GM18519 (cell line): ENCODE results near the gene DNM2.

Source experiments
- ATAC-seq: cut with Tn5 transposase; IDR thresholded peaks from one replicate; pipeline ENCODE4 v1.9.1; 2021; ENCODE audit warnings: mild to moderate bottlenecking, moderate library complexity; ENCODE audit not compliant: unreplicated experiment, low FRiP score

DNM2 gene

GRCh38 chr19:10688545-10689280 lies 29.2 kb upstream of the DNM2 start:
- ATAC-seq, result no peak

DNA sequence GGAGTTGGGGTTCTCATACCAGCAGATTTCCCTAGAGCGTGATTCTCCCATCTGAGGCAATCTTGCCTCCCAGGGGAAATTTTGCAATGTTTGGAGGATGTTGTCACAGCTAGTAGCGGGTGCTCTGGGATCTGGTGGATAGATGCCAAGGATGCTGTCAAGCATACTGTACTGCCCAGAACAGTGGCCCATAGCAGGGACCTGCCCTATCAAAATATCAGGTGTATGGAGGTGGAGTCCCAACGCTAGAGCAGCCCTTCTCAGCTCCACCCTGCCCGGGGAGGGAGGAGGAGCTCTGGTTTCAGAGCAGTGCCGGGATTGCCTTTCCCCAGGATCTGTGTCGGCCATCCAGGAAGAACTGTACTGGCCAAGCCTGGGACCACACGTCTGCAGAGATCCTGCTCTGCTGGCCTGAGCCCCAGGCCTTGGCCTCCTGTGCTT lies 27.5 kb upstream of the DNM2 start:
- no peak for ATAC-seq

- ATAC-seq, result no peak
These were observed 26.5 kb upstream of the DNM2 start for GRCh38 chr19:10691178-10691881.

- no peak for ATAC-seq
These were observed 26.0 kb upstream of the DNM2 start for GRCh38 chr19:10691883-10692282.

DNA sequence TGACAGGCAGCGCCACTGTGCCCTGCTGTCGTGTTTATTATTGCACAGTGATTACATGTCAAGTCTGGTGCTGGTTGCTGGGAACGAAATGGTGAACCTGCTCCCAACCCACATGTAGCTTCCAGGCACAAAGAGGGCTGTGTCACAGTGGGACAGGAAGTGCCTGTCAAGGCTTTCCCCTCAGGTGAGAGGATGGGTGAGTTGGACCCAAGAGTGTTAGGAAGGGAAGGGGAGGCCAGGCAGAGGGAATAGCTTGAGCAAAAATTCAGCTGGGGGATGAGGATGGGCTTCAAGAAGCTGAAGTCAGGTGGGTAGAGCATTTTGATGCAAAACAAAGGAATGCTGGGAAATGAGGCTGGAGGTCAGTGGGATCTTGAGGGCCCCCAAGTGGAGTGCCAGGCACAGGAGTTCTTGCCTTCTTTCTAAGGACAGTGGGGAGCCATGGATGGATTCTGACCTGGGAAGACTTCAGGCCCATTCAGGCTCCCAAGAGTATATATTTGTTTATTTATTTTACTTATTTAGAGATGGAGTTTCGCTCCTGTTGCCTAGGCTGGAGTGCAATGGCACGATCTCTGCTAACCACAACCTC lies 25.1 kb upstream of the DNM2 start:
- no peak for ATAC-seq

DNA sequence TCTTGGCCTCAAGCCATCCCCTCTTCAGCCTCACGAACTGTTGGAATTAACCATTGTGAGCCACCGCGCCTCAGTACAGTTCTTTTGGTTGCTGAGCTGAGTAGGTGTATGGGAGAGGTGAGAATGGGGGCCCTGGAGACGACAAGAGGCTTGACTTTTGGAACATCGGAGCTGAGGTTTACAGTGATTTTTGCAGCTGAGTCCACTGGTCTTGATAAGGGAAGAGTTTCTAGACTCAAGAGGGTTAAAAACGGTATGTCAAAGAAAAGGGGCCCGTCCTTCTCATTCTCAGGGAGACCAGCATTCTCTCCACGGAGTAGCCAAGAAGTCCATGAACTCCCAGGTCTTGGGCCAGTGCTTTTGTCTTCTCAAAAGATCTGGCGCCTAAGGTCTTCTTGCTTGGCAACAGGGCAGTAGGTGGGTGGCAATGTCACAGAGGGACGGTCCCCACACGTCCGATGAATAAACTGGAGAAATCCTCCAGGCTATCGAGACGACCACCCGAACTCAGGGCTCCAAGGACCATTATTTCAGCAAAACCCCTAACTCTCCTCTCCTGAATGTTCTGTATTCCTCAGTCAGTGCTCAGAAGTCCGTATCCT lies 23.1 kb upstream of the DNM2 start:
- no peak for ATAC-seq

DNA sequence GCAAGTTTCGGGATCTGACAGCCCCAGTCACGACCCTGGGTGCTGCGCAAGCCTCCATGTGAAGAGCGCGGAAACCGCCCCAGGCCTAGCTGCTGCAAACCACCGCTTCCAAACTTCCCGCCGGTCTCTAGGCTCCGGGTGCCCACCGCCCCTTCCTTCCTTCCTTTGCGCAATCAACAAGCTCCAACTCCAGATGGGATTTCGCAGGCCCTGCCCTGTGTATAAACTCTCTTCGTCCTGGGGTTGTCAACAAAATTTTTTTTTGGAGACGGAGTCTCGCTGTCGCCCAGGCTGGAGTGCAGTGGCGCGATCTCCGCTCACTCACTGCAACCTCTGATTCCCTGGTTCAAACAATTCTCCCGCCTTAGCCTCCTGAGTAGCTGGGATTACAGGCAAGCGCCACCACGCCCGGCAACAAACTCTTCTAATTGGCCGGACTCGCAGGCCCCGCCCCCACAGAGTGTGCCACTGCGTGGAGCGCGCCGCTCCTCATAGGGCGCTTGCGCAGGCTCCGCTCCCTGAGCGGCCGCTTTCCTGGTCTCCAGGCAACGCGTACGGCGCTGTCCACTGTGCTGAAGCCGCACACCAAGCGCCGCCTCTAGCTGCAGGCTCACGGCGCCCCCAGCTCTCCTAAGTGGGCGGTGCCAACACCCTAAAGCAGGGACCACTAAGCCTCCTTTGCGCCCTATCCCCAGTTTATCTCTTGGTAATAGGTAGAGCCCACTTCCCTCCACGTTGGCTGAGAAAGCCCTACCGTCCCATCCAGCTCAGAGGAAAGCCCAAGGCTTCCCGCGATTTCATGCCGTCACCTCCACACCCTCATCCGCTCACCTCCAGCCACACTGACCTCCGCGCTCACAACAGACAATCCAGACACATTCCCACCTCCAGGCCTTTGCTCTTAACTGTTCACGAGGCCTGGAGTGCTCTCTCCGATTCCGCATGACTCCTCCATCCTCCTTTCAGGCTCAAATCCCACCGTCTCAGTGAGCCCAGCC lies 22.2 kb upstream of the DNM2 start:
- peak; percentile 69 for ATAC-seq

DNA sequence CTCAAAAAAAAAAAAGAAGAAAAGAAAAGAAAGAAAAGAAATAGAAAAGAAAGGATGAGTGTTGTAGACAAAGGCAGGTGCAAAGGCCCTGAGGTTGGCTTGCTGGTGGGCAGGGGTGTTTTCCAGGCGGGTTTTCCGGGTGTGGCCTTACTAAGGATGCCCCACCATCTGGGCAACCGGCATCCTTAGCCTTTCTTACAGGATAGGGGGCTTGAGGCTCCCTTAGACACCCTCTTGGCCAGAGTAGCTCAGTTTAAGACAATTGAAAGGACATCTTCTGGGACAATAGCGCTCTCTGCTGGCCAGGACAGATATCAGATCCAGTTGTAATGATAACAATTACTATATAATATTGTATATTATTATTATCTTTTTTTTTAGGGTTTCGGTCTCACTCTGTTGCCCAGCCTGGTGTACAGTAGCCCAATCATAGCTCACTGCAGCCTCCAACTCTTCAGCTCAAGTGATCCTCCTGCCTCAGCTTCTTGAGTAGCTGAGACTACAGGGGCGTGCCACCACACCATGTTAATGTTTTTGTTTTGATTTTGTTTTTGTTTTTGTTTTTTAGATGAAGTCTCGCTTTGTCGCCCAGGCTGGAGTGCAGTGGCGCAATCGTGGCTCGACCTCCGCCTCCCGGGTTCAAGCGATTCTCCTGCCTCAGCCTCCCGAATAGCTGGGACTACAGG lies 18.1 kb upstream of the DNM2 start:
- ATAC-seq, result no peak

DNA sequence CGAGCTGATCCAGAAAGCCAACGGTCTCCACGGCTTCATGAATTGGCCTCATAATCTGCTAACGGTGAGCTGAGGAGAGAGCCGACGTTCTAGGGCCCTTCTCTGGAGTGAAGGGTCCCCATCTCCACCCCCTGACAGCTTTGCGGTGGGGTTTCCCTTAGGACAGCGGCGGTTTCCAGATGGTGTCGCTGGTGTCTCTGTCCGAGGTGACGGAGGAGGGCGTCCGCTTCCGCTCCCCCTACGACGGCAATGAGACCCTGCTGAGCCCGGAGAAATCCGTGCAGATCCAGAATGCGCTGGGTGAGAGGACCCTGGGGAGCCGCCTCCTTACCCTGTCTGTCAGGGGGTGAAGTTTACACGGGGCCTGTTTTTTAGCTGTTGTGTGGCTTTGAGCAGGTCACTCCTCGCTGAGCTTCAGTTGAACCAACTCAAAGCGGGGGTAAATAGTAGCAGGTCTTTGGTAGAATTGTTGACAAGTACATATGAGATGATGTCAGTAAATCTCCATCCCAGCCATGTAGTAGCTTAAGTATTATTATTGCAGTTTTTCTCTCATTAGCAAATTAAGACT lies 15.8 kb upstream of the DNM2 start:
- no peak for ATAC-seq

GRCh38 chr19:10706990-10707389 lies 10.9 kb upstream of the DNM2 start:
- ATAC-seq, result no peak

DNA sequence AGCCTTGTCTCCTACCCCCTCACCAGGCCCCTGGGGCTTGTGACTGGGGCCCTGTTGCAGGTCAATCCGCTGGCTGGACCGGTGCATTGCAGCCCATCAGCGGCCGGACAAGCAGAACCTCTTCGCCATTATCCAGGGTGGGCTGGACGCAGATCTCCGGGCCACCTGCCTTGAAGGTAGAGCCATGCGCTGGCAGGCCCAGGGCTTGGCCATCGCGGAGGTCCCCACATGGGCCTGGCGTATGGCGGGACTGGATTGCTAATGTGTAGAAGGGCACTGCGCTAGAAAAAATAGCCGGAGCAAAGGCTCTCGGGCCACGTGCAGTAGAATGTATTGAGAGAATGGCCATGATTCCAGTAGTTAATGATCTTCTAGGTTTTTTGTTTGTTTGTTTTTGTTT lies 10.4 kb upstream of the DNM2 start:
- no peak for ATAC-seq

GRCh38 chr19:10708291-10708690 lies 9.6 kb upstream of the DNM2 start:
- ATAC-seq, result no peak

- no peak for ATAC-seq
These were observed 5.8 kb upstream of the DNM2 start for GRCh38 chr19:10712045-10712444.

GRCh38 chr19:10712754-10713153 lies 5.1 kb upstream of the DNM2 start:
- no peak for ATAC-seq

DNA sequence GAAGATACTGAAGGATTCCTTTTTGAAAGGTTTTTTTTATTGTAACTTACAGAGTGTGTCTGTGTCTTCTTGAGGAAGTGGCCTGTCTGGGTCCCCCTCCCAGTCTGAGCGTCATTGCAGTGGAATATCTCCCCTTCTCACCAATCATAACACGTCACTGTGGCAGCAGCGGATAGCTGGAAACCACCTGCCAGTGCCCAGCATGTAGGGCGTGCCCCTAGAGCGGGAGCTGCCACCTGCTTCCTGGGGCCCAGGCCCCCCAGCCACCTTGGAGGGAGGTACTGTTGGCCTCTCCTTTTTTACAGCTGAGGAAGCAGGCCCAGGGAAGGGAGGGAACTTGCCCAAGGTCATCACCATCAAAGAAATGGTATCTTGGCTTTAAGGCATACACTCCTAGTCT lies 4.6 kb upstream of the DNM2 start:
- no peak for ATAC-seq

GRCh38 chr19:10717054-10717355 lies 874 bp upstream of the DNM2 start:
- no peak for ATAC-seq

DNA sequence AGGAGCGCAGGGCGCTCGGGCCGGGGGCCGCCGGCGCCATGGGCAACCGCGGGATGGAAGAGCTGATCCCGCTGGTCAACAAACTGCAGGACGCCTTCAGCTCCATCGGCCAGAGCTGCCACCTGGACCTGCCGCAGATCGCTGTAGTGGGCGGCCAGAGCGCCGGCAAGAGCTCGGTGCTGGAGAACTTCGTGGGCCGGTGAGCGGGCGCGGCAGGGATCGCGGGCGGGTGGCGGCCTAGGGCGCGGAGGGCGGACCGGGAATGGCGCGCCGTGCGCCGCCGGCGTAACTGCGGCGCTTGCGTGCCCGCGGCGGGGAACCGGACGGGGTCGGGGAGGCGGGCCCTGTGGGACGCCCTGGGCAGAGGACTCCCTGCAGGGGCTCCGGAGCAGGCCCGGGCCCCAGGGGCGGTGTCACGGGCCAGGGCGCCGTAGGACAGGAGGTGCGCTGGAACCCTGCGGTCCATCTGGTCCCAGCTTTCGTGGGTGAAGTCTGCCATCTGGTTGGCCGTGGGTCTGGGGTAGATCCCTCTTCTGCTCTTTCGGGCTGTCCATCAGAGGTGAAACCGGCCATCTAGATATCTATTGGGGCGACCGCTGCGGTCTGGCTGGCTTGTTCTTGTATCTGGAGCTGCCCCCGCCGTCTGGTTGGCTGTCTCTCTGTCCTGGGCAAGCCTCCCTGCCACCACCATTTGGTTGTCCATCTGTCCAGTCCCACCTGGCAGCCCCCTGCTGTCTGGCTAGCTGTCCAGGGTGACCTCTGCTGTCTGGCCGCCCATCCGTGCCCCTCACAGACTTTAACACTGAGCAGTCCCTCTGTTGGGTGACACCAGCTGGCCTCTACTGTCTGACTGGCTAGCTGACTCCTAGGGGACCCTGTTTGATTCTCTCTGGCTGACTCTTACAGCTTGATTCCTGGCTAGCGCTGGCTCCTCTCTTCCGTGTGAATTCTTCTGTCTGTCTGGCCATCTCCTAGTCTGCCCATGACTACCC lies 622 bp downstream of the DNM2 start:
- ATAC-seq, result peak; percentile 7

- no peak for ATAC-seq
These were observed 1.6 kb downstream of the DNM2 start for GRCh38 chr19:10719466-10719961.
